HG03280 (cell line): ENCODE results near the gene SIDT2.
A peak's percentile ranks its signal among the peaks of the same experiment; 100 is the strongest.
"Not testable (repeated sequence)": the region's sequence is repeated elsewhere in the genome, so short reads cannot be mapped to it uniquely, and the experiment has no call there.

ENCODE experiments used
- ATAC-seq: cut with Tn5 transposase; IDR thresholded peaks from one replicate; pipeline ENCODE4 v1.9.1; 2021; ENCODE audit warnings: mild to moderate bottlenecking, moderate library complexity; ENCODE audit not compliant: unreplicated experiment

The SIDT2 gene

DNA sequence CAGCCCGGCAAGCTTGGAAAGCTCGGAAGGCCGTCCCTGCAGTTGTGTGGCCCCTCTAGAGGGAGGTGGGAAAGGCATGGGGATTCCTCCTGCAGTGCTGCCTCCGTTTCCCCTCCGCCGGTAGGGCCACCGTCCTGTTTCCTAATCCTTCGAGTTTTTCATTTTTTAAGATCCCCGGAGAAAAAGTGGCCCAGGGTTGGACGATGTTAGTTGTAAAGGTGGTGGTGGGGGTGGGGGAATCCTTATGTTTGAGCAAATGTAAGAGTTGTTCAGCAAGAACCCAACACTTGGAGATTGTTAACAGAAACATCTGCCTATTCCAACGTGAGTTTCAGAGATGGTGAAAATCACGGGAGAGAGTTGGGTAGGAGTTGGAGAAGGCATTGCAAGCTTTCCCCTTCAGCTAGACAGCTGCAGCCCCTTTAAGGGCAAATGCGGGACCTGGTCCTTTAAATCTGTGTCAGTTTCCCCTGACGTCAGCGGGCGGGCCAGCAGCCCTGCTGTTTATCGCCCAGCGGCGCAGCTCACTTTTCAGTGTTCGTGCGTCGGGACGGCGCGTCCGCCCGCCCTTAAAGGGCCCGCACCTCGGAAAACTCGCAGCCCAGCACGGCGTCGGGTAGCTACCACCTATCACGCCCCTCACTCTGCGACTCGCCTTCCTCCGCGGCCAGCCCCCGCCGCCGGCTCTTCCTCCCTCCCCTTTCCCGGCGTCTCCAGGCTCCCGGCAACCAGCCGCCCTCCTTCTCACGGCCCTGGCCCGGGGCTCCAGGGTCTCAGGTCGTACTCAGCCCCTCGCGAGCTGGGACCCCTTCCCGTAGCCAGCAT, at the start of gene SIDT2:
Gene SIDT2 (plus strand): TSS at position 534 of the 825 bp plus-strand sequence. CDS start 521 bp downstream, outside the sequence.
- ATAC-seq: peak; percentile 93

DNA sequence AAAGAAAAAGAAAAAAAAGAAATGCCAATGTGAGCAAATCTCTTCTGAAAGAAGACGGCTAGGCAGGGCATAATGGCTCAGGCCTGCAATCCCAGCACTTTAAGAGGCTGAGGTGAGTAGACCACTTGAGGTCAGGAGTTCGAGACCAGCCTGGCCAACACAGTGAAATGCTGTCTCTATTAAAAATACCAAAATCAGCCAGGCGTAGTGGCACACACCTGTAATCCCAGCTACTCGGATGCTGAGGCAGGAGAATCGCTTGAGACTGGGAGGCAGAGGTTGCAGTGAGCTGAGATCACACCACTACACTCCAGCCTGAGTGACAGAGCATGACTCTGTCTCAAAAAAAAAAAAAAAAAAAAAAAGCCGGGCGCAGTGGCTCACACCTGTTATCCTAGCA, 48.1 kb upstream of the SIDT2 start:
- ATAC-seq: not testable (repeated sequence)

DNA sequence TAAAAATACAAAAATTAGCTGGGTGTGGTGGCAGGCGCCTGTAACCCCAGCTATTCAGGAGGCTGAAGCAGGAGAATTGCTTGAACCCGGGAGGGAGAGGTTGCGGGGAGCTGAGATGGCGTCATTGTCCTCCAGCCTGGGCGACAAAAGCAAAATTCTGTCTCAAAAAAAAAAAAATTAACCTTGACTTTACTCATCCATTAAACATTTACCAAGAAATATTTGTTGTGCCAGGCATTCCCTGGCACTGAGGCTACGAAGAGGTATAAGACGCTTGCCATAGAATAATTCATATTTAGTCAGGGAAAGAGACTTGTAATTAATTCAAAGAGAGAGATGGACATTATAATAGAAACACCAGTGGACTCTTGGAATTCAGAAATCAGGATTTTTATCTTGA, 47.7 kb upstream of the SIDT2 start:
- ATAC-seq: no peak

DNA sequence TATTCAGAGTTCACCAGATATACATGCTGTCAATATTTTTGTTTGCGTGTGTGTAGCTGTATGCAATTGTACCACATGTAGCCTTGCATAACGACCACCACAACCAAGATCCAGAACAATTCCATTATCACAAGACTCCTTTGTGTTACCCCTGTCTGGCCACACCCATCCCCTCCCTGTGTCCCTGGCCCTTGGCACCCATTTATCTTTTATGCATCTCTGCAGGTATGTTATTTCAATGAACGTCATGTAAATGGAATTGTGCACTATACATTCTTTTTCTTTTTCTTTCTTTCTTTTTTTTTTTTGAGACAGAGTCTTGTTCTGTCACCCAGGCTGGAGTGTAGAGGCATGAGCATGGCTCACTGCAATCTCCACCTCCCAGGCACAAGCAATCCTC, 44.1 kb upstream of the SIDT2 start:
- ATAC-seq: no peak

DNA sequence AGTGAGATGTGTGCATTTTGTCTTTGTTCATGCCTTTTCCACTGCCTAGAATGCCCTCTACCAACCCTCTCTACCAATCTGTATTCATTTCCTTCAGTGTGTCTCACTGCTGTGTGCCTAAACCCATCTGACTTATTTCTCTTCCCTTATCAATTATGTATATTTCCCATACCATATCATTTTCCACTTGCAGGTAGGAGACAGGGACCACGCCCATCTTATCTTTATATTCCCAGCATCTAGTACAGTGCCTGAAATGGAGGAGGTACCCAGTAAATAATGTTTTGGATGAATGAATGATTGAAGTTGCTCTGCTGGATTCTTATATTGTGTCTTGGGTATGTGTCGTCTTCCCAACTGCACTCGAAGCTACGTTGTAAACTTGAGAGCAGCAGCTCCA, 43.6 kb upstream of the SIDT2 start:
- not testable (repeated sequence) for ATAC-seq

DNA sequence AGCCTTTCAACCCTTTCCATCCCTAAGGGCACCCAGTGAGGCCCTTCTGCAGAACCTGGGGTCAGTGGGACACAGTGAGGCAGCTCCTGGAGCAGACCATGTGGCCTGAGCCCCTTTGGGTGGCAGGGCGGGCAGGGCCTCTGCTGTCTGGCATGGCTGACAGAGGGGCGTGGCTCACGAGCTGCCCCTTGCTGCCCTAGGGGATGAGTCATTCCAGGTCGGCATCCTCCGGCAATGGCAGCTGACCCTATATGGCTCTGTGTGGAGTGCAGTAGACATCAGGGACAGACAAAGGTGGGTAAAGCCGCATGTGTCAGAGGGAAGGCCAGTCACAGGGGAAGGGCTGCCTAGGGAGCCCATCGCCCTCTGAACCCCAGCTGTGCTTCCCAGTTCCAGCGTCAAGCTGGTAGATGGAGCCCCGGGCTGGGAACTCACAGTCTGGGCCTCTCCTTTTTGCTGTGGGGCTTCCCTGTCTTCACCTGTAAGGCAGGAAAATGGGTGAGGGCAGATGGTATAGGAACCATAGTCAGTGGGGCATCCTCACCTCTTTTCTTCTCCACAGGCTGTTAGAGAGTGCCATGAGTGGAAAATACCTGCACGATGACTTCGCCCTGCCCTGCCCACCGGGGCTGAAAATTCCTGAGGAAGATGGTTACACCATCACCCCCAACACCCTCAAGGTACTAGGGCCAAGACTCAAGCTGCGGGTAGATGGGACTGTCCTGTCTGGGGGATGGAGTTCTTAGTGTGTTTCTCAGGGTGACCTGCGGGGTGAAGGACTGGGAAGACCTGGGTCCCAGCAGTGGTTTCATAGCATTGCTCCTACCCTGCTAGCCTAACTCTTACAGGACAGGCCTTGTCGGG, 41.1 kb upstream of the SIDT2 start:
- not testable (repeated sequence) for ATAC-seq

DNA sequence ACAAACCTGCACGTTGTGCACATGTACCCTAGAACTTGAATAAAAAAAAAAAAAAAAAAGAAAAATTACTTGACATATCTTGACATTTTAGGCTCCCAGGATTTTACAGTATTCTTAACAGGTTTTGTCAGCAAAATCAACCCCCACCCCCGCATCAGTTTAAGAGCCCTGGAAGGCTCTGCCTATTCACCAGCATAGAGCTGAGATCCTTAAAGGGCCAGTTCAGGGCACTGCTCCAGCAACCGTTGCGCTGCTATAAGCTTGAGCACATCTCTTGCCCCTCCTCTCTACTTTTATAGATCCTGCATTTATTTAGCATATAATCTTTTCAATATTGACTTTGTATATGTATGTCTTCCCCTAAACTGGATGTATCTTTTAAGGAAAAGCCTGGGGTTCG, 35.2 kb upstream of the SIDT2 start:
- ATAC-seq: peak; percentile 15

DNA sequence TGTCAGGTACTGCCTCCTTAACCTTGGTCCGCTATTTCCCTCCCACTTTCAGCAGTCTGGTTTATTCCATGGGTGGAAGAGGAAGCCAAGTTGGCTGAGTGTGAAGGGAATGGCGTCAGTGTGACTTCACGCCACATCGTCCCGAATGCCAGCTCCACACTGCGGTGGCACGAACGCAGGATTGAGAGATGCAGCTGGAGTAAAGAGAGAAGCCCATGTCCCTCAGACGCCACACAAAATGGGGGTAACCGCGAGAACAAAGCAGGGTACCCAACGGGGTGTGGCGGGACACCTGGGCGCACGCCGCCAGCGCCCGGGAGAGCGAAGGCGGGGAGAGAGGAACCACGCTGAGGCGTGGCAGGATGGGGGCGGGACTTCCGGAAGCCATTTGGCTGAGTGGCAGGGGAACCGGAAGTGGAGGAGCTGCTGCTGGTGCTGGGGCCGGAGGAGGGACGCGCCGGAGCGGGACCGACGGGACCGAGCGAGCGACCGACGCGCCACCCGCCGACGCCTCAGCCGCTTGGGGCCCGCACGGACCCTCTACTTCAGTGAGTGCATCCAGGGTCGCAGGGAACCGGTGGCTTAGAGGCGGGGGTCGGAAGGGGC, 34.6 kb upstream of the SIDT2 start, which contains the start of gene PAFAH1B2:
Gene PAFAH1B2 (plus strand): TSS at position 417 of the 606 bp plus-strand sequence. CDS start 8,161 bp downstream, outside the sequence.
- peak; percentile 96 for ATAC-seq

DNA sequence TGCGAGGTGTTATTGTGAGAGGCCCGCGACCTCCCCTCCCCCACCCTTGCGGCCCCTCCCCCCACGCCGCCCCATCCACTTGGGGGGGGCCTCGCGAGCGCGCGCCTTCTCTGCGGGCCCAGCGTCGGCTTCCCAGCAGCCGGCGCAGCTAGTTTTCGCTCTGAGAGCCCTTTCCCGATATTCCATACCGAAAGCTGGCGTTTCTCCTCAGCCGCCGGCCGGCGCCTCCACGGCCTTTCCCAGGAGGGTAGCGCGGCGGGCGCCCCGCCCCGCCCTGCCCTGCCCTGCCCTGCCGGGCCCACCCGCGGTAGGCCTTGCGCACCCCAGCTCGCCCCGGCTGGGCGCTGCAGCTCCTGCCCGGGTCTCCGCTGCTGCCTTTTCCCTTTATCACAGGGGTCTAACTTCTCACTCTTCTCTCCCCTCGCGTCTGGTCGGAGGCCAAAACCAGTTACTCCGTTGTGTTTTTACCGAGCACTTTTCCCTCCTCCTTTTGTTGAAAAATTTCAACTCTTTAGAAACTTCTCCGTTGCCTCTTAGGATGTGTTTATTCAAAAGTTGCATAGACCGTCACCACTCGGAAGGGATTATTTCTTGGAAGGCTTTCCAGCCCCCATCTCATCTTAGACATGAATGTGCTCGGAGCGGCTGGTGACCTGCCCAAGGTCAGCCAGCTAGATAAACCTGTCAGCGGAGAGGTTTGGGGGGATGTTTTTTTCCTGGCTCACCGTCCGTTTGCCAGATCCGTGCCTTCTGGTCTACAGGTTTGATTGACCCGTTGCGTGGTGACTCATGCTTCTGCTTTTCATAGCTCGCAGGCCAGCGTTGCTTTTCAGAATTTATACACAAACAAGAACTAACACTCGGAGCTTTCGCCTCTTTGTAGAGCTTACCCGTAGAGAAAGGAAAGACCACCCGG, 33.8 kb upstream of the SIDT2 start:
- peak; percentile 44 for ATAC-seq

DNA sequence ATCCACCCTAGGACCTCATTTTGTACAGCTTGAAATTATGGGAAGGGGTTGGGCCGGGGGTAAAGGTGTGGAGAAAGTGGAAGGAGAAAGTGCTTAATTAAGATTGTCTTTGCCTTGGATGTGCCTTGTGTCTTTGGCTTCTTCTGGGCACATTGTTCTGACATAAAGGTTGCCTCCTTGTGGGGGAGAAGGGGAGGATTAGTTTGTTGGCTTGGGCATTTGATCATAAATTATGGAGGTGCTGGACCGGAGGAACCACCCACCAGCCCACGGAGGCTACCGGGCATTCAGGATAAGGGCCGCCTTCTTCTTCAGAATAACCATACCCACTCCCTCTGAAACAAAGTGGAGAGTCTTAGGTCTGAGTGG, 33.2 kb upstream of the SIDT2 start:
- no peak for ATAC-seq

DNA sequence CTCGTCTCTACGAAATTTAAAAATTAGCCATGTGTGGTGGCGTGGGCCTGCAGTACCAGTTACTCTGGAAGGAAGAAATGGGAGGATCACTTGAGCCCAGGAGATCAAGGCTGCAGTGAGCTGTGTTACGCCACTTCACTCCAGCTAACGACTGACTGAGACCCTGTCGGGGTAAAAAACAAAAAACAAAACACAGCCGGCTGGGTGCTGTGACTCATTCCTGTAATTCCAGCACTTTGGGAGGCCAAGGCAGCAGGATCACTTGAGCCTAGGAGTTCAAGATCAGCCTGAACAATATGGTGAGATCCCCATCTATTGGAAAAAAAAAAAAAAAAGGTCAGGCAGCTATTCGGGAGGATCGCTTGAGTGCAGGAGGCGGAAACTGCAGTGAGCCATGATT, 32.0 kb upstream of the SIDT2 start:
- ATAC-seq: no peak

DNA sequence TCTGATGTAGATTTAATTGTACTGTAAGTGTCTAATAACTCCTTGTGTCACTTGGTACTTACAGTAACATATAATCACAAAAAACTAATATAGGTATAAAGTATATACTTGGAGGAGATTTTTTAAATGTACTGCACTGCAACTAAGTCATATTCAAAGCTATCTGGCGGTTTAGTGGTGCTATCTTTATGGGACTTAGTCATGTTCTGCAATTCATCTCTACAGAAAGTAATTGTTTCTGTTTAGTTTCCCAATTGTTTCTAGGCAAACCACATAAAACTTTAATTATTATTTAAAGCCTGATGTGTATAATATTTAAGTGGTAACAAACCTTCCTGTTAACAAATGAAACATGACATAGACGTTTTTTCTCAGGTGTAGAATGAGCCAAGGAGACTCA, 26.5 kb upstream of the SIDT2 start:
- no peak for ATAC-seq

DNA sequence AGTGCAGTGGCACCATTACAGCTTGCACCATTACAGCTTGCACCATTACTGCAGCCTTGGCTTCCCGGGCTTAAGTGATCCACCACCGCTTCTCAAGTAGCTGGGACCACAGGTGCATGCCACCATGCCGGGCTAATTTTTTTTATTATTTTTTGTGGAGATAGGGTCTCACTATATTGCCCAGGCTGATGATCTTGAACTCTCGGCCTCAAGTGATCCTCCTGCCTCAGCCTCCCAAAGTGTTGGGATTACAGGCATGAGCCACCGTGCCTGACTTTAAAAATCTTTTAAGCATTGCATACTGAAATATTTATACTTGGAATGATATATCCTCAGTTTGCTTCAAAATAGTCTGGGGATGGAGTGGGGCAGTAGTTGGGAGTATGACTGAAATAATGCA, 24.1 kb upstream of the SIDT2 start:
- ATAC-seq: no peak

DNA sequence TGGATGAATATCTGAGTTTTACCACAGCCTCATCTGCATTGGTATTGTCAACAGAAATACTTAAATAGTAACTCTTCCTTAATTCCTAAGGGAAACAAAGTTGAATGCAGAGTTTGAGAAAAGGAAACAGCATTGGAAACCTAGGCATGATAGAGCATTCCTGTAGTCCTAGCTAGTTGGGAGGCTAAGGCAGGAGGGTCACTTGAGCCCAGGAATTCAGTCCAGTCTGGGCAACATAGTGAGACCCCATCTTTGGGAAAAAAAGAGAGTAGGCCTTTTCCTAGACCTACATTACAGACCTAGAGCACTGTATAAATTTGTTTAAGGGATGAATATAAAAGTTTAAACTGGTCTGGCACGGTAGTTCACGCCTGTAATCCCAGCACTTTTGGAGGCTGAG, 21.0 kb upstream of the SIDT2 start:
- ATAC-seq: no peak

DNA sequence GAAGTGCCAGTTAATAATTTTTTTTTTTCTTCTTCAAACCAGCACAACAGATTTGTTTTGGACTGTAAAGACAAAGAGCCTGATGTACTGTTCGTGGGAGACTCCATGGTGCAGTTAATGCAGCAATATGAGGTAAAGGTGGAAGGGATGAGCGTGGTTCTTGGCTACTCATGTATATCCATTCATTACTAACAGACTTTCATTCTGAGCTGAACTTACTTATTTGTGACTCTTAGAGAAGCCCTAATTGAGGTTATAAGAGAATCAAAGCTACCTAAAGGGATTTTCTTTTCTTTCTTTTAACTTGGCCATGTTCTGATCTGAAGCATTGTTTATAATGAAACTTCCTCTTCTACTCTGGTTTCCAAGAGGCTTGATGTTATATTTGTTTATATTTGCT, 18.7 kb upstream of the SIDT2 start:
- no peak for ATAC-seq

DNA sequence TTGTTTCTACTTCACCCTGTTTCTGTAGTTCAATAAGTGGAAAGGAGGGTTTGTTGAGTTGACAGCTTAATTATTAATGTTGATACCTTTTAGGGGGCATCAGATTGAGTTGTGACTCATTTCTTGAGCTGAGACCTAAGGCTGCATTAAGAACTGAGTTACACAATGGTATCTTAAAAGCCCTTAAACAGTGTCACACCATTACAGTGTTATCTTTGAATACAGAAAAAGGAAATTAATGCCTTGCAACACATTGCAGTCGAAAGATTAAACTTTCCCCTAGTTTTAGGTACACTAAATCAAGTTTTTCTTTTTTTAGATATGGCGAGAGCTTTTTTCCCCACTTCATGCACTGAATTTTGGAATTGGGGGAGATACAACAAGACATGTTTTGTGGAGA, 17.7 kb upstream of the SIDT2 start:
- no peak for ATAC-seq

DNA sequence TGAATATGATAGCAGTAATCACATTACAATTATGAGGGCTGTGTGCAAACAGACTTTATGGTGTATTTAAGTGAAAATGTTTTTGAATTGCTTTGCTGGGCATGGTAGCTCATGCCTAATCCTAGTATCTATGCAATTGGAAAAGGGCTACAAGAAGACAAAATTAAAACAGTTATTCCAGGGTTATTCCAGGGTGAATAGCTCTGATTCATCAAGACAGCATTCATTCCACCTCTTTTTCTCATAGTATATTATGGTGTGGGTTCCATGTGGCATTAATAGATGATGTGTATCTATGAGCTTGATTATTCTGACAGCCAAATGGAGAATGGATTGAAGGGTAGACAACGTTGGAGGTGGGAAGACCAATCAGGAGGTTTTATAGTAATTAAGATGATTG, 12.1 kb upstream of the SIDT2 start:
- ATAC-seq: no peak

DNA sequence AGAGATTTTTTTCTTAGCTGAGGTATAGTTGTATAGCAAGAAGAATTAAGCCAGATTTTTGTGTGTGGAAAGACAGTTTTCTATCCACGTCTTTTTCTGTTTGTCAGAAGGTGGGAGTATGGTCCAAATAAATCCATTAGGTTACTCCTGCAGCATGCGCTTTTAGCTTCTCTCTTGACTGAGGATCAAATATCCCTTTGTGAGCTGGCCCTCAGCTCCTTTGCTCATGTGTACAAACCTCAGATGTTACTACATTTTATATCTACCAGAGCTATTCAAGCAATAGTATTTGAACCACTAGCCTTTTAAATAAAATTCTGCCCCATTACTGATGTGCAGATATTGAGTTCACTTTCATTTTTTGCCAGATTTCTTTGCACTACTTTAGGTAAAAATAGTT, 8.8 kb upstream of the SIDT2 start:
- ATAC-seq: no peak

DNA sequence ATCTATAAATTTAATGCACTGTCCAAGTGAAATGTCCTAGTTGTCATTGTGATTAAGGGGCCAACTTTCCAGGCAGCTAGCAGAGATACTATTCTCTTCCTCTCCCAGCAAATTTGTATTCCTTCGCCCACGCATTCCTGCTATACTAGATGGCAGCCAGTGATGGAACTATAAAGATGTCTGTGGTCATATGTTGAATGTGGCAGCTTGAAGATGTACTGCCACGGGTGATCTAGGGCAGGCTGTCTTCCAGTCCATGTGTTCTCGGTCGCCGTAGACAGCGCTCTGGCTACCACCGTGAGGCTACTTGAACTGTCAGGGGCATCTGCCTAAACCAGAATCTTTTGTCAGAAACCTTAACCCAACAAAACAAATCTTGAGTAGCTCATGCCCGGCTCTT, 8.3 kb upstream of the SIDT2 start:
- ATAC-seq: no peak

DNA sequence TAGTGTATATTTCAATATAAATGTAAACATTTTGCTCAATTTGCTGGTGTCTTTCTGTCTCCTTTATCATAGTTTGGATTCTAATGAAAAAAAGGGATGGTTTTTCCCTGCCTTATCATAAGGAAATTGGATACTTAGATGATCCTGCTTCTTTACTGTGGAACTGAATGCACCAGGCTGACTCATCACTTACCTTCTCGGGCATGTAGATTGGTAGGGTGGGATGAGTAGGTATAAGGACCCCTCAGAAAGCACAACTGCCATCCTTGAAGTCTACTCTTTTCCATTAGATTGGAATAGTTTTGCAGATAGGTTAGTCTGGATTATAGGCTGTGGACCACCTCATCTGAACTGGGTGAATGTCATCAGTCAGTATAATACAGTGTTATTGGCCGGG, 7.5 kb upstream of the SIDT2 start:
- ATAC-seq: no peak
